ENCODE data around the gene NPRL2. TPM values are rescaled to one million over a fixed set of nuclear protein-coding genes. Genes with fewer than 3 reads are reported as not detected.
"Not testable (repeated sequence)": the region's sequence is repeated elsewhere in the genome, so short reads cannot be mapped to it uniquely, and the experiment has no call there.

Gene NPRL2
- total RNA-seq, 1 donor from 2014 or later: 30.4 TPM

- Mint-ChIP-seq H3K4me1 (ENCODE audit: low read depth, unreplicated experiment) (peaks cover 12% of the 10 kb centered on the region), H3K27me3 (ENCODE audit: unreplicated experiment) (peaks cover 16% of the 10 kb centered on the region), H3K9me3 (ENCODE audit: unreplicated experiment) (peaks cover 3% of the 10 kb centered on the region), H3K36me3 (ENCODE audit: unreplicated experiment) (peaks cover 6% of the 10 kb centered on the region), H3K27ac (ENCODE audit: unreplicated experiment) (no peak overlapping the region), H3K4me3 (ENCODE audit: unreplicated experiment) (peak overlapping the region; percentile 9)
- no peak for DNase-seq
- TF ChIP-seq CTCF (IDR thresholded peaks at IDR 0.05; ENCODE audit: partially characterized antibody, unreplicated experiment): no peak
Observed at GRCh38 chr3:50317300-50317699, 33.3 kb downstream of the NPRL2 start.

- peaks cover 16% of the 10 kb centered on the region for H3K27me3 Mint-ChIP-seq (ENCODE audit: unreplicated experiment)
- DNase-seq: no peak
- H3K9me3 Mint-ChIP-seq (ENCODE audit: unreplicated experiment): peaks cover 3% of the 10 kb centered on the region
- H3K36me3 Mint-ChIP-seq (ENCODE audit: unreplicated experiment): peaks cover 6% of the 10 kb centered on the region
- H3K4me1 Mint-ChIP-seq (ENCODE audit: low read depth, unreplicated experiment): peaks cover 12% of the 10 kb centered on the region
- no peak overlapping the region for H3K27ac Mint-ChIP-seq (ENCODE audit: unreplicated experiment)
- TF ChIP-seq CTCF (IDR thresholded peaks at IDR 0.05; ENCODE audit: partially characterized antibody, unreplicated experiment): no peak
- no peak overlapping the region for H3K4me3 Mint-ChIP-seq (ENCODE audit: unreplicated experiment)
Observed at GRCh38 chr3:50316657-50317242, 33.8 kb downstream of the NPRL2 start.

- no peak for TF ChIP-seq CTCF (IDR thresholded peaks at IDR 0.05; ENCODE audit: partially characterized antibody, unreplicated experiment)
- Mint-ChIP-seq H3K4me1 (ENCODE audit: low read depth, unreplicated experiment) (peaks cover 5% of the 10 kb centered on the region), H3K27ac (ENCODE audit: unreplicated experiment) (no peak overlapping the region), H3K36me3 (ENCODE audit: unreplicated experiment) (peaks cover 8% of the 10 kb centered on the region), H3K9me3 (ENCODE audit: unreplicated experiment) (peaks cover 3% of the 10 kb centered on the region), H3K27me3 (ENCODE audit: unreplicated experiment) (peaks cover 9% of the 10 kb centered on the region), H3K4me3 (ENCODE audit: unreplicated experiment) (no peak overlapping the region)
- no peak for DNase-seq
Observed at GRCh38 chr3:50314816-50315215, 35.8 kb downstream of the NPRL2 start.

GRCh38 chr3:50314342-50314741, 36.2 kb downstream of the NPRL2 start:
- TF ChIP-seq CTCF (IDR thresholded peaks at IDR 0.05; ENCODE audit: partially characterized antibody, unreplicated experiment): no peak
- peaks cover 9% of the 10 kb centered on the region for H3K27me3 Mint-ChIP-seq (ENCODE audit: unreplicated experiment)

GRCh38 chr3:50312041-50312440, 38.5 kb downstream of the NPRL2 start:
- H3K9me3 Mint-ChIP-seq (ENCODE audit: unreplicated experiment); H3K27me3 Mint-ChIP-seq (ENCODE audit: unreplicated experiment); H3K4me3 Mint-ChIP-seq (ENCODE audit: unreplicated experiment): not testable (repeated sequence)

More at GRCh38 chr3:50314342-50314741, 36.2 kb downstream of the NPRL2 start:
- Mint-ChIP-seq H3K4me3 (ENCODE audit: unreplicated experiment) (no peak overlapping the region), H3K9me3 (ENCODE audit: unreplicated experiment) (peaks cover 3% of the 10 kb centered on the region), H3K36me3 (ENCODE audit: unreplicated experiment) (peaks cover 12% of the 10 kb centered on the region), H3K27ac (ENCODE audit: unreplicated experiment) (no peak overlapping the region), H3K4me1 (ENCODE audit: low read depth, unreplicated experiment) (peaks cover 5% of the 10 kb centered on the region)
- DNase-seq: no peak

More at GRCh38 chr3:50312041-50312440, 38.5 kb downstream of the NPRL2 start:
- not testable (repeated sequence) for H3K27ac Mint-ChIP-seq (ENCODE audit: unreplicated experiment); DNase-seq; H3K4me1 Mint-ChIP-seq (ENCODE audit: low read depth, unreplicated experiment)
- peaks cover 12% of the 10 kb centered on the region for H3K36me3 Mint-ChIP-seq (ENCODE audit: unreplicated experiment)
